ENCODE results near the gene ZBTB37. TPM values are rescaled to one million over a fixed set of nuclear protein-coding genes. Genes with fewer than 3 reads are reported as not detected.
"Not testable (repeated sequence)": the region's sequence is repeated elsewhere in the genome, so short reads cannot be mapped to it uniquely, and the experiment has no call there.

ZBTB37 gene
- total and polyA plus RNA-seq, 9 donors: 2.6 to 10.9 (median 4.6) TPM

DNA sequence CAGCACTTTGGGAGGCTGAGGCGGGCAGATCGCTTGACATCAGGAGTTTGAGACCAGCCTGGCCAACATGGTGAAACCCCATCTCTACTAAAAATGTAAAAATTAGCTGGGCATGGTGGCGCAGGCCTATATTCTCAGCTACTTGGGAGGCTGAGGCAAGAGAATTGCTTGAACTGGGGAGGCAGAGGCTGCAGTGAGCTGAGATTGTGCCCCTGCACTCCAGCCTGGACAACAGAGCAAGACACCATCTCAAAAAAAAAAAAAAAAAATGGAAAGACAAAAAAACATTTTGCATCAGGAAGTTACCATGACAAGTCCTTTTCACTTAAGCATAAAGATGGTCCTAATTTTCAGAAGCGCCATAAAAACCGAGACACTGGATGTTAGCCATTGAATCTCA, 62.4 kb downstream of the ZBTB37 start:
- not testable (repeated sequence) for H3K4me3 ChIP-seq (ENCODE audit: low read length); DNase-seq; H3K27ac ChIP-seq (ENCODE audit: low read length); H3K4me1 ChIP-seq (ENCODE audit: control insufficient read depth, insufficient read depth, low read length); H3K9me3 ChIP-seq (replicated peaks; ENCODE audit: control insufficient read depth, low read depth, low read length); H3K27me3 ChIP-seq (ENCODE audit: control insufficient read depth, insufficient read depth, low read length); H3K36me3 ChIP-seq (ENCODE audit: control insufficient read depth, insufficient read depth, low read length)
- WGBS (ENCODE audit: insufficient coverage): 90% methylated on average over 2 of the region's 5 CpGs

DNA sequence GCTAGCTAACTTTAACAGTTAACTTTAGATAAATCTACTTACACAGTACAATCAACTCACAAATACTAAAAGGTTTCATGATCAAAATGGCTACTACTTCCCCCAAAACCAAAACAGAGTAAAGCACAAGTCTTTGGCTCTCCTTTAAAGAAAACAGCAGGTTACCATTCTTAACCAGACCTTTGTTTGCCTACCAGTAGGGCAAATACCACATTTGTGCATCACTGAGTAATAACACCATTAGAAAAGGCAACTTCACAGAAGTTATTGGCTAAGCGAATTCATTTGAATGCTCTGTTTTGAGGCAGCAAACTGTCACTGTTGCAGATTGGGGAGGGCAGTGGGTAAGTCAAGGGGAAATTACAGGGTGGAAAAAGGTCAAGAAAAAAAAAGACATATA, 66.3 kb downstream of the ZBTB37 start:
- Histone ChIP-seq H3K27ac (ENCODE audit: low read length) (no peak overlapping the region), H3K4me1 (ENCODE audit: control insufficient read depth, insufficient read depth, low read length) (no peaks in the 10 kb centered on the region), H3K36me3 (ENCODE audit: control insufficient read depth, insufficient read depth, low read length) (peaks cover 14% of the 10 kb centered on the region), H3K27me3 (ENCODE audit: control insufficient read depth, insufficient read depth, low read length) (no peaks in the 10 kb centered on the region), H3K4me3 (ENCODE audit: low read length) (no peak overlapping the region), H3K9me3 (replicated peaks; ENCODE audit: control insufficient read depth, low read depth, low read length) (no peaks in the 10 kb centered on the region)
- WGBS (ENCODE audit: insufficient coverage): 100% methylated on average over 1 of the region's 1 CpG
- DNase-seq: no peak

DNA sequence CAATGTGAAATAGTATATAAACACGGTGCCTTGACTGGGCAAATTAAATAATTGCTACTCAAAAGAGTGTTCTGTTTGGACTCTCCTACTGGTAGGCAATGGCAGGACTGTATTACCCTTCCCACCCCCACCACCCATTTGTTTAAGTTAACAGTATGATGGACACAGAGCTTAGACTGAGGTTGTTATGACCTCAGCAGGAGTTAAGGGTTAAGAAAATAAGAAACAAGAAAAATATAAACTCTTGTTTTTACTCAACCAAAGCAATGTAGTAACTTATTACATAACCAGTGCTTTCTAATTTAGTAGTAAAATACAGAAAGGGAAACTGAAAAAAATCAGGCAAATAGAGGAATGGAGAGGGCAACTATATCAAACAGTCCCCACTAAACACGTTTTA, 68.9 kb downstream of the ZBTB37 start:
- H3K9me3 ChIP-seq (replicated peaks; ENCODE audit: control insufficient read depth, low read depth, low read length): no peaks in the 10 kb centered on the region
- DNase-seq: no peak
- no peak overlapping the region for H3K4me3 ChIP-seq (ENCODE audit: low read length)
- no CpG with 5 or more reads among the region's 2 CpGs for WGBS (ENCODE audit: insufficient coverage)
- H3K27ac ChIP-seq (ENCODE audit: low read length): no peak overlapping the region
- H3K36me3 ChIP-seq (ENCODE audit: control insufficient read depth, insufficient read depth, low read length): peaks cover 15% of the 10 kb centered on the region
- H3K4me1 ChIP-seq (ENCODE audit: control insufficient read depth, insufficient read depth, low read length): no peaks in the 10 kb centered on the region
- no peaks in the 10 kb centered on the region for H3K27me3 ChIP-seq (ENCODE audit: control insufficient read depth, insufficient read depth, low read length)

DNA sequence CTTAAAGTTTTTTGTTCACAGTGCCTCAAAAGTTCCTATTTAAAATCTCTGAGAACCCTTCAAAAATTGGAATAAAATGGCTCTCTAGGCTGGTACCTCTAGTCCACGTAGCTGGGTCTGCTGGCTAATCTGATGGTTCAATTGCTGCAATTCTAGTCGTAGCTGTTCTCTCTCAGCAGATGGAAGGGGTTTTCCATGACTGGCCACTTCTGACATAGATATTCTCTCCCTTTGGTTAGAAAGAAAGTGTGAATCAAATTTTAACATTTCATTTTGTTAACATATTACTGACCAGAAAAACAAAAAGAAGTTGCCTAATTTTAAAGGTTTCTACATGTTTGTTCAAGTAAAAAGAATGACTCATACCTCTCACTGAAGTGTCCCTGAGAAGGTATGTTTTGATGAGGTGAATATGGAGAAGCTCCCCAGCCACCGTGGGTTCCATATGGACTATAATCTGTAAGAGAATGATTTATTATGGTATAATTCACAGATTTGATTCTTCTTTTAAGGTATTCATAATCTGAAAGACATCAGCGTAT, 78.3 kb downstream of the ZBTB37 start:
- no peaks in the 10 kb centered on the region for H3K4me1 ChIP-seq (ENCODE audit: control insufficient read depth, insufficient read depth, low read length)
- H3K36me3 ChIP-seq (ENCODE audit: control insufficient read depth, insufficient read depth, low read length): peaks cover 41% of the 10 kb centered on the region
- H3K9me3 ChIP-seq (replicated peaks; ENCODE audit: control insufficient read depth, low read depth, low read length): no peaks in the 10 kb centered on the region
- H3K4me3 ChIP-seq (ENCODE audit: low read length): no peak overlapping the region
- no CpG with 5 or more reads among the region's 4 CpGs for WGBS (ENCODE audit: insufficient coverage)
- H3K27ac ChIP-seq (ENCODE audit: low read length): no peak overlapping the region
- no peak for DNase-seq
- H3K27me3 ChIP-seq (ENCODE audit: control insufficient read depth, insufficient read depth, low read length): no peaks in the 10 kb centered on the region

DNA sequence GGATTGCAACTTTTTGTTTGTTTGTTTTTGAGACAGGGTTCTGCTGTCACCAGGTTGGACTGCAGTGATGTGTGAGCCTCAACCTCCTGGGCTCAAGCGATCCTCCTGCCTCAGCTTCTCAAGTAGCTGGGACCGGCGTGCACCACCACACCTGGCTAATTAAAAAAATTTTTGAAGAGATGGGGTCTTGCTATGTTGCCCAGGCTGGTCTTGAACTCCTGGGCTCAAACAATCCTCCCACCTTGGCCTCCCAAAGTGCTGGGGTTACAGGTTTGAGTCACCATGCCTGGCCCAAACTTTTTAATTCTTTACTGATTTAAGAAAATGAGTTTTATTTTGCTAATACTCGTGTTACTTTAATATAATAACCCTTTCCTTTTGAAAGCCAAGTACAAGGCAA, 80.4 kb downstream of the ZBTB37 start:
- Histone ChIP-seq H3K4me3 (ENCODE audit: low read length) (no peak overlapping the region), H3K4me1 (ENCODE audit: control insufficient read depth, insufficient read depth, low read length) (no peaks in the 10 kb centered on the region), H3K27me3 (ENCODE audit: control insufficient read depth, insufficient read depth, low read length) (no peaks in the 10 kb centered on the region), H3K27ac (ENCODE audit: low read length) (no peak overlapping the region), H3K36me3 (ENCODE audit: control insufficient read depth, insufficient read depth, low read length) (peaks cover 34% of the 10 kb centered on the region), H3K9me3 (replicated peaks; ENCODE audit: control insufficient read depth, low read depth, low read length) (no peaks in the 10 kb centered on the region)
- WGBS (ENCODE audit: insufficient coverage): no CpG with 5 or more reads among the region's 4 CpGs
- DNase-seq: no peak

Other genes with a start within 250 kb of the ZBTB37 start
- not detected for gene TEX50, start 233.0 kb upstream of the ZBTB37 start, total RNA-seq
- not detected for gene TEX50, start 233.0 kb upstream of the ZBTB37 start, polyA plus RNA-seq (ENCODE audit: insufficient read depth in 1 of 8, insufficient read length in 8 of 8, low replicate concordance in 1 of 8)
- gene ANKRD45, start 198.5 kb upstream of the ZBTB37 start, total RNA-seq: 0.53 TPM
- gene ANKRD45, start 198.5 kb upstream of the ZBTB37 start, polyA plus RNA-seq (ENCODE audit: insufficient read depth in 1 of 8, insufficient read length in 8 of 8, low replicate concordance in 1 of 8): under 1 TPM; 0.21 to 0.69 (median 0.47) TPM
- 21.2 TPM for gene KLHL20, start 153.4 kb upstream of the ZBTB37 start, total RNA-seq
- gene KLHL20, start 153.4 kb upstream of the ZBTB37 start, polyA plus RNA-seq (ENCODE audit: insufficient read depth in 1 of 8, insufficient read length in 8 of 8, low replicate concordance in 1 of 8): 10 to 100 TPM; 15.4 to 27.8 (median 24.2) TPM
- 10.2 TPM for gene DARS2, start 43.7 kb upstream of the ZBTB37 start, total RNA-seq
- 10 to 100 TPM; 10.3 to 16.7 (median 13.4) TPM for gene DARS2, start 43.7 kb upstream of the ZBTB37 start, polyA plus RNA-seq (ENCODE audit: insufficient read depth in 1 of 8, insufficient read length in 8 of 8, low replicate concordance in 1 of 8)
- 12.5 TPM for gene CENPL, start 43.5 kb upstream of the ZBTB37 start, total RNA-seq
- gene CENPL, start 43.5 kb upstream of the ZBTB37 start, polyA plus RNA-seq (ENCODE audit: insufficient read depth in 1 of 8, insufficient read length in 8 of 8, low replicate concordance in 1 of 8): 10 to 100 TPM in 4 of 8 donors, 1 to 10 TPM in 4; 7.5 to 12.3 (median 9.5) TPM
- gene GAS5, start 391 bp upstream of the ZBTB37 start, total RNA-seq: 916 TPM
- gene GAS5, start 391 bp upstream of the ZBTB37 start, polyA plus RNA-seq (ENCODE audit: insufficient read depth in 1 of 8, insufficient read length in 8 of 8, low replicate concordance in 1 of 8): 100 to 1,000 TPM; 580 to 917 (median 685) TPM
- 0.13 TPM for gene SERPINC1, start 48.9 kb downstream of the ZBTB37 start, total RNA-seq
- gene SERPINC1, start 48.9 kb downstream of the ZBTB37 start, polyA plus RNA-seq (ENCODE audit: insufficient read depth in 1 of 8, insufficient read length in 8 of 8, low replicate concordance in 1 of 8): 1 to 10 TPM in 2 of 8 donors, under 1 TPM in 6; 0.06 to 2.7 (median 0.30) TPM
- 21.6 TPM for gene RC3H1, start 154.0 kb downstream of the ZBTB37 start, total RNA-seq
- 10 to 100 TPM in 2 of 8 donors, 1 to 10 TPM in 6; 5.2 to 11.9 (median 9.5) TPM for gene RC3H1, start 154.0 kb downstream of the ZBTB37 start, polyA plus RNA-seq (ENCODE audit: insufficient read depth in 1 of 8, insufficient read length in 8 of 8, low replicate concordance in 1 of 8)